Cardiac muscle cell (in vitro differentiated cells and primary cell): ENCODE data around the gene MYADM. TPM values are rescaled to one million over a fixed set of nuclear protein-coding genes. Genes with fewer than 3 reads are reported as not detected.

Source experiments
- DNase-seq, 2 donors: peaks; one replicate each; pipeline versions ENCODE4 v3.0.0 to v3.0.0-alpha.2; 2010 to 2017; ENCODE audit warnings: low read depth in 1 of 2, low spot score in 1 of 2
- H3K27ac ChIP-seq: fragments of 200-600 bp; sonication (generic); 2 replicates; pipeline ENCODE4 v1.5.1; 2016
- H3K27me3 ChIP-seq: fragments of 200-600 bp; sonication (generic); 2 replicates; pipeline ENCODE4 v1.6.0; 2016; ENCODE audit warnings: control low read depth
- H3K36me3 ChIP-seq: fragments of 200-600 bp; sonication (generic); 2 replicates; pipeline ENCODE4 v1.5.1; 2016; ENCODE audit warnings: control low read depth
- H3K4me1 ChIP-seq: fragments of 200-600 bp; sonication (generic); 2 replicates; pipeline ENCODE4 v1.8.1; 2017; ENCODE audit warnings: low read depth, mild to moderate bottlenecking, mixed run types
- H3K4me3 ChIP-seq: fragments of 200-600 bp; sonication (generic); 2 replicates; pipeline ENCODE4 v1.5.1; 2016; ENCODE audit warnings: mild to moderate bottlenecking
- H3K9me3 ChIP-seq: fragments of 200-600 bp; sonication (generic); 2 replicates; pipeline ENCODE4 v1.5.1; 2017; ENCODE audit warnings: low read depth, mild to moderate bottlenecking, control low read depth
- polyA plus RNA-seq: library from polyadenylated mRNA; unstranded; fragments of >200 nt; fragmentation: Nextera tagmentation; extraction: Ambion mirVana; gene quantifications from 2 replicates; pipeline ENCODE4 v1.2.1, GENCODE V29; 2016
- total RNA-seq: library from RNA; depleted of rRNA; stranded (reverse); fragments of >200 nt; gene quantifications from 2 replicates; pipeline ENCODE4 v1.2.3, GENCODE V29; 2016
- TF ChIP-seq, protein P1 (sequence below): IDR thresholded peaks from 2 replicates; pipeline ENCODE4 v1.5.1; 2012; ENCODE audit warnings: low read depth, mild to moderate bottlenecking, low read length

Gene MYADM
- total and polyA plus RNA-seq, 2 experiments from 2014 or later: 150 to 166 TPM

DNA sequence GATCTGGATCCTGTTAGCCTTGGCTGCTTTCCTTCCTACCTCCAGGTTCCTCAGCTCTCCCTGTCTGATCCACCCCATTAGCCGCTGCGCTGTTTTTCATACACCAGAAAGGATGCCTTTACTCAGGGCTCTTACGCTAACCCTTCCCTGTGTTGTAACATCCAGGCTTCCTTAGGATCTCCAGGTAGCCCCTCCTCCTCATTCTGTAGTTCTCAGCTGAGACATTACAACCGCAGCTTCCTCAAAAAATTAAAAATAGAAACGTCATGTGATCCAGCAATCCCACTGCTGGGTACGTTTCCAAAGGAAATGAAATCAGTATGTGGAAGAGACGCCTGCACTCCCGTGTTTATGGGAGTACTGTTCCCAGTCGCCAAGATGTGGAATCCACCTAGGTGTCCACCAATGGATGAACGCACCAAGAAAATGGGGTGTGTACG is 18.4 kb upstream of the MYADM start:
- Histone ChIP-seq H3K4me3 (no peak overlapping the region), H3K9me3 (no peaks in the 10 kb centered on the region), H3K27ac (no peak overlapping the region), H3K27me3 (no peaks in the 10 kb centered on the region), H3K4me1 (no peaks in the 10 kb centered on the region), H3K36me3 (no peaks in the 10 kb centered on the region)
- DNase-seq: peak in 1 of 2 donors; percentile 95
- TF ChIP-seq, protein P1, sequence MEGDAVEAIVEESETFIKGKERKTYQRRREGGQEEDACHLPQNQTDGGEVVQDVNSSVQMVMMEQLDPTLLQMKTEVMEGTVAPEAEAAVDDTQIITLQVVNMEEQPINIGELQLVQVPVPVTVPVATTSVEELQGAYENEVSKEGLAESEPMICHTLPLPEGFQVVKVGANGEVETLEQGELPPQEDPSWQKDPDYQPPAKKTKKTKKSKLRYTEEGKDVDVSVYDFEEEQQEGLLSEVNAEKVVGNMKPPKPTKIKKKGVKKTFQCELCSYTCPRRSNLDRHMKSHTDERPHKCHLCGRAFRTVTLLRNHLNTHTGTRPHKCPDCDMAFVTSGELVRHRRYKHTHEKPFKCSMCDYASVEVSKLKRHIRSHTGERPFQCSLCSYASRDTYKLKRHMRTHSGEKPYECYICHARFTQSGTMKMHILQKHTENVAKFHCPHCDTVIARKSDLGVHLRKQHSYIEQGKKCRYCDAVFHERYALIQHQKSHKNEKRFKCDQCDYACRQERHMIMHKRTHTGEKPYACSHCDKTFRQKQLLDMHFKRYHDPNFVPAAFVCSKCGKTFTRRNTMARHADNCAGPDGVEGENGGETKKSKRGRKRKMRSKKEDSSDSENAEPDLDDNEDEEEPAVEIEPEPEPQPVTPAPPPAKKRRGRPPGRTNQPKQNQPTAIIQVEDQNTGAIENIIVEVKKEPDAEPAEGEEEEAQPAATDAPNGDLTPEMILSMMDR: no peak

DNA sequence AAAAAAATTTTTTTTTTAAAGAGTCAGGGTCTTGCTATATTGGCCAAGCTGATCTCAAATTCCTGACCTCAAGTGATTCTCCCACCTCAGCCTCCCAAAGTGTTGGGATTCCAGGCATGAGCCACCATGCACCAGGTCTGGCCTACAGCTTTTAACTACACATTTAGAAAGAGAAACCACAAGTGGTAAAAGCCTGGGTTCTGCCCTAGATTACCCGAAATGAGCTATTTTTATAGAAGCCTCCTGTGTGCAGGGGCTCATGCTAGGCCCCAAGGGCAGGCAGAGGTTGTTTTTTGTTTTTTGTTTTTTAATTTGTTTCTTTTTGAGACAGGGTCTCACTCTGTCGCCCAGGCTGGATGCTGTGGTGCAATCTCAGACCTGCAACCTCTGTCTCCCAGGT is 14.0 kb upstream of the MYADM start:
- no peaks in the 10 kb centered on the region for H3K4me1 ChIP-seq
- H3K36me3 ChIP-seq: no peaks in the 10 kb centered on the region
- H3K27ac ChIP-seq: no peak overlapping the region
- no peak for DNase-seq
- no peaks in the 10 kb centered on the region for H3K27me3 ChIP-seq
- TF ChIP-seq, protein P1: no peak
- no peak overlapping the region for H3K4me3 ChIP-seq
- H3K9me3 ChIP-seq: no peaks in the 10 kb centered on the region

DNA sequence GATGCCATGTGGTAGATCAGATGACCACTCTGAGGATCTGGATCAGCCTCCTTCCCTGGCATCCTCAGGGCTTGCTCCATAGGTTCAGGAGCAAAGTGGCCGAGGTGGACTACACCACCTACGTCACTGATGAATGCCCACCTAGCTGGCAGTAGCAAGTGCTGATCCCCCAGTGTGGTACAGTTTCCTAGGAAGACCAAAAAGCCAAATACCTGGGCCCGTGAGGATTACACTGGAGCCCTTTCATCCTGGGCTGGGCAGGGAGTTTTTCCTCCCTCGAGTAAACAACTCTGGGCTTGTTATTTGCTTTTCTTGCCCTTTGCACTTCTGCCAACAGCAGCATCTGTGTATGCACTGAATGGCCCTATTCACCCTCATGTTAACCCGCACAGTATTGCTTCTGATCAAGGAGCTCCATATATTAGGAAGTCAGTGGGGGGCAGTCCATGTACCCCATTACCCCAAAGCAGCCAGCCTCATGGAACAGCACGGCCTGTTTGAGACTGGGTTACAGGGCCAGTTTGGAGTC is 3.3 kb upstream of the MYADM start:
- no peak for DNase-seq
- no peaks in the 10 kb centered on the region for H3K4me1 ChIP-seq
- H3K27me3 ChIP-seq: no peaks in the 10 kb centered on the region
- no peaks in the 10 kb centered on the region for H3K9me3 ChIP-seq
- no peak overlapping the region for H3K4me3 ChIP-seq
- no peak overlapping the region for H3K27ac ChIP-seq
- H3K36me3 ChIP-seq: no peaks in the 10 kb centered on the region
- TF ChIP-seq, protein P1: no peak

DNA sequence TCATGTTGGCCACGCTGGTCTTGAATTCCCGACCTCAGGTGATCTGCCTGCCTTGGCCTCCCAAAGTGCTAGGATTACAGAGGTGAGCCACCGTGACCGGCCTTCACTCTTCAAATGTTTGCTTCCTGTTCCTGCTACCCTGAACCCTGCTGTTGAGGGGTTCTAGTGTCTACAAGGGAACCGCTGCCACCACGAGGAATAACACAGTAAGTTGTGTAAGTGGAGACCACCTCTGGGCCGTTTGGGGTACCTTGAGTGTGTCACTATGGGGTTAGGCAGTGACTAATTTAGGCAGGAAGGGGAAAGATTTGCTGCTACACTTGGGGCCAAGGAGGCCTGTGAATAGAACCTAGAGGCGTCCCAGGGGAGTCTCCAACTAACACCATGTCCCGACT is 2.2 kb upstream of the MYADM start:
- Histone ChIP-seq H3K9me3 (no peaks in the 10 kb centered on the region), H3K27ac (peak overlapping the region; percentile 91), H3K36me3 (no peaks in the 10 kb centered on the region), H3K27me3 (no peaks in the 10 kb centered on the region), H3K4me3 (peak overlapping the region; percentile 56), H3K4me1 (no peaks in the 10 kb centered on the region)
- no peak for DNase-seq
- TF ChIP-seq, protein P1: no peak

DNA sequence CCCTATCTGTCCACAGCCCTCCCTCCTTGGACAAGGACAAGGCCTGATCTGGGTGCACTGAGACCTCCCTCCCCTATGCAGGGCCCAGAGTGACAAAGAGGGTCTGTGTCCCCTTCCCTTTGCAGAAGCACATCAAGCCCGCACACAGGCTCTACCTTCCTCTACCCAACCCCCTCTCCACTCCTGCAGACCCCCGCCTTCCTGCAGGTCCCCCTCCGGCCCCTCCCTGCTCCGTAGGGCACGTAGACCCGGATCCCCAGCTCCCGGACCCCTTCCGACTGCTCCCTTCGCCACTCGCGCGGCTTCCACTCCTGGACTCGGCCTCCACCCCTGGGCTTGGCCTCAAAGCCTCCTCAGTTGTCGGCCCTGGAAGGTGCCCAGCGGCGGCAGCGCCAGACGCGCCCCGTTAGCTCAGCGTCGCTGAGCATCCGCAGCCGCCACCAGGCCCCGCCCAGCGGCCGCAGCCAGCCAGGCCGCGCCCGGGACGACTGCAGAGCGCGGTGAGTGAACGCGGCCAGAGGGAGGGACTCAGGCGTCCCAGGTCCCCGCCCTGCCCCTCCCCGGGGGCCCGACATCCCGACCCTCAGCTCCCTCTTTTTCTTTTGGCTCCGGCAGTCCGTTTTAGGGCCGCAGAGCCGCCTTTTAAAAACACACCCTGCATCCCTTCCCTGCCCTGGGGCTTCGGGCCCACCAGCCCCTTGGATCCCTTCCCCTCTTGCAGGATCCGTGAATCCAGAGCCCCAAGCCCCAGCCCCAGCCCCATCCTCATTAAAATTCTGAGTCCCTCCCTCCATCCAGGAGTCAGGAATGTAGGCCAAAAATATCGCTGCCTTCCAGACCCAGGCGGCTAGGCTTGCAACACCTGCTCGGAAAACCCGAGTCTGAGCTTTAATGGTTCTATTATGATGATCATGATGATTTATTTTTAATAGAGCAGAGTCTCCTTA is 1.5 kb upstream of the MYADM start:
- Histone ChIP-seq H3K27me3 (no peaks in the 10 kb centered on the region), H3K9me3 (no peaks in the 10 kb centered on the region), H3K4me1 (no peaks in the 10 kb centered on the region), H3K27ac (peak overlapping the region; percentile 91), H3K4me3 (peak overlapping the region; percentile 56), H3K36me3 (no peaks in the 10 kb centered on the region)
- TF ChIP-seq, protein P1: no peak
- peak; percentile 76 to 90 for DNase-seq
